AG04450 (cell line): ENCODE measurements around the gene TTC34. TPM values are rescaled to one million over a fixed set of nuclear protein-coding genes. Genes with fewer than 3 reads are reported as not detected.

Experiments
- CTCF ChIA-PET: fragments of 300-600, 350-600 bp; formaldehyde crosslinking; extraction: SDS; loops from one replicate; lab custom pipeline; 2022; ENCODE audit warnings: antibody characterized with exemption, inconsistent platforms; lab: Charles Lee
- POLR2A ChIA-PET: fragments of 350-600 bp; formaldehyde crosslinking; extraction: SDS; loops from one replicate; lab custom pipeline; 2021; ENCODE audit warnings: antibody characterized with exemption, inconsistent platforms; lab: Yijun Ruan, JAX
- DNase-seq: peaks from one replicate; pipeline ENCODE4 v3.0.0-alpha.2; 2011; ENCODE audit warnings: low read depth, low spot score
- H3K27ac ChIP-seq: one replicate; pipeline ENCODE4 v1.5.1; 2012; ENCODE audit warnings: low read depth, low read length, control low read depth
- H3K27me3 ChIP-seq: one replicate; pipeline ENCODE4 v1.6.0; 2012; ENCODE audit warnings: low read length; ENCODE audit not compliant: control insufficient read depth, insufficient read depth
- H3K4me3 ChIP-seq: 2 replicates; pipeline ENCODE4 v1.5.1; 2011; ENCODE audit warnings: mild to moderate bottlenecking, low read depth, low read length, control low read depth
- H3K9me3 ChIP-seq: 2 replicates; pipeline ENCODE4 v1.5.1; 2012; ENCODE audit warnings: low read length; ENCODE audit not compliant: control insufficient read depth, insufficient read depth
- CTCF ChIP-seq: IDR thresholded peaks from 2 replicates; pipeline ENCODE4 v1.5.1; 2011; ENCODE audit warnings: low read depth, low read length, control low read depth, inconsistent platforms
- polyA plus RNA-seq: library from polyadenylated mRNA; depleted of rRNA; stranded (reverse); fragments of >200 nt; gene quantifications from 2 replicates; pipeline ENCODE4 v1.2.3, GENCODE V29; 2011

The TTC34 gene
- polyA plus RNA-seq, 1 experiment: 0.06 TPM

- peaks cover 91% of the 10 kb centered on the region for H3K9me3 ChIP-seq
- no peak for DNase-seq
- ChIA-PET POLR2A (no interaction called here), CTCF (no interaction called here)
- H3K4me3 ChIP-seq: no peak overlapping the region
- no peak for TF ChIP-seq CTCF
- no peak overlapping the region for H3K27ac ChIP-seq
- no peaks in the 10 kb centered on the region for H3K27me3 ChIP-seq
These were observed 19.4 kb upstream of the TTC34 start for GRCh38 chr1:2820731-2821372.

GRCh38 chr1:2819831-2820730 is 18.6 kb upstream of the TTC34 start:
- POLR2A ChIA-PET: no interaction called here
- CTCF ChIA-PET: no interaction called here
- Histone ChIP-seq H3K27me3 (no peaks in the 10 kb centered on the region), H3K27ac (no peak overlapping the region), H3K9me3 (peaks cover 90% of the 10 kb centered on the region), H3K4me3 (no peak overlapping the region)
- DNase-seq: no peak
- TF ChIP-seq CTCF: no peak

- TF ChIP-seq CTCF: no peak
- Histone ChIP-seq H3K9me3 (peaks cover 90% of the 10 kb centered on the region), H3K27ac (no peak overlapping the region), H3K4me3 (no peak overlapping the region), H3K27me3 (no peaks in the 10 kb centered on the region)
- ChIA-PET CTCF (no interaction called here), POLR2A (no interaction called here)
- no peak for DNase-seq
These were observed 17.9 kb upstream of the TTC34 start for GRCh38 chr1:2819429-2819828.

GRCh38 chr1:2817784-2818564 is 16.5 kb upstream of the TTC34 start:
- Histone ChIP-seq H3K27me3 (no peaks in the 10 kb centered on the region), H3K4me3 (no peak overlapping the region), H3K9me3 (peaks cover 91% of the 10 kb centered on the region), H3K27ac (no peak overlapping the region)
- no peak for DNase-seq
- ChIA-PET POLR2A (no interaction called here), CTCF (no interaction called here)
- TF ChIP-seq CTCF: no peak
